Measurements from ENCODE around the gene PDE3A. TPM values are rescaled to one million over a fixed set of nuclear protein-coding genes. Genes with fewer than 3 reads are reported as not detected.

PDE3A gene
- total RNA-seq, 1 donor from 2014 or later, result 12.0 TPM

GRCh38 chr12:20576528-20576927, 208.2 kb downstream of the PDE3A start:
- Mint-ChIP-seq H3K4me3 (no peak overlapping the region), H3K27me3 (ENCODE audit: low read depth) (peaks cover 2% of the 10 kb centered on the region), H3K4me1 (peaks cover 2% of the 10 kb centered on the region), H3K36me3 (no peaks in the 10 kb centered on the region), H3K27ac (no peak overlapping the region), H3K9me3 (no peaks in the 10 kb centered on the region)
- no peak for TF ChIP-seq CTCF (IDR thresholded peaks at IDR 0.05; ENCODE audit: unreplicated experiment)
- DNase-seq (ENCODE audit: low spot score in 2 of 2, unreplicated experiment in 2 of 2), result no peak

- no peaks in the 10 kb centered on the region for H3K9me3 Mint-ChIP-seq
- H3K4me1 Mint-ChIP-seq, result peaks cover 2% of the 10 kb centered on the region
- H3K4me3 Mint-ChIP-seq, result no peak overlapping the region
- no peak for DNase-seq (ENCODE audit: low spot score in 2 of 2, unreplicated experiment in 2 of 2)
- H3K27me3 Mint-ChIP-seq (ENCODE audit: low read depth), result peaks cover 2% of the 10 kb centered on the region
- no peak overlapping the region for H3K27ac Mint-ChIP-seq
- TF ChIP-seq CTCF (IDR thresholded peaks at IDR 0.05; ENCODE audit: unreplicated experiment), result no peak
- H3K36me3 Mint-ChIP-seq, result no peaks in the 10 kb centered on the region
Observed at GRCh38 chr12:20577054-20577453, 208.7 kb downstream of the PDE3A start.

- H3K27ac Mint-ChIP-seq, result no peak overlapping the region
- no peak for DNase-seq (ENCODE audit: low spot score in 2 of 2, unreplicated experiment in 2 of 2)
- TF ChIP-seq CTCF (IDR thresholded peaks at IDR 0.05; ENCODE audit: unreplicated experiment), result no peak
- no peaks in the 10 kb centered on the region for H3K9me3 Mint-ChIP-seq
- H3K36me3 Mint-ChIP-seq, result no peaks in the 10 kb centered on the region
- peaks cover 2% of the 10 kb centered on the region for H3K27me3 Mint-ChIP-seq (ENCODE audit: low read depth)
- peaks cover 5% of the 10 kb centered on the region for H3K4me1 Mint-ChIP-seq
- H3K4me3 Mint-ChIP-seq, result no peak overlapping the region
Observed at GRCh38 chr12:20578142-20578541, 209.8 kb downstream of the PDE3A start.

- DNase-seq (ENCODE audit: low spot score in 2 of 2, unreplicated experiment in 2 of 2), result no peak
- no peak for TF ChIP-seq CTCF (IDR thresholded peaks at IDR 0.05; ENCODE audit: unreplicated experiment)
- no peaks in the 10 kb centered on the region for H3K9me3 Mint-ChIP-seq
- H3K27me3 Mint-ChIP-seq (ENCODE audit: low read depth), result no peaks in the 10 kb centered on the region
- no peak overlapping the region for H3K4me3 Mint-ChIP-seq
- H3K36me3 Mint-ChIP-seq, result no peaks in the 10 kb centered on the region
- H3K27ac Mint-ChIP-seq, result no peak overlapping the region
- peaks cover 33% of the 10 kb centered on the region for H3K4me1 Mint-ChIP-seq
Observed at GRCh38 chr12:20585055-20585625, 216.8 kb downstream of the PDE3A start.

GRCh38 chr12:20585913-20586312, 217.6 kb downstream of the PDE3A start:
- no peak for DNase-seq (ENCODE audit: low spot score in 2 of 2, unreplicated experiment in 2 of 2)
- Mint-ChIP-seq H3K36me3 (no peaks in the 10 kb centered on the region), H3K4me1 (peaks cover 41% of the 10 kb centered on the region), H3K27ac (no peak overlapping the region), H3K9me3 (no peaks in the 10 kb centered on the region), H3K4me3 (no peak overlapping the region), H3K27me3 (ENCODE audit: low read depth) (no peaks in the 10 kb centered on the region)
- no peak for TF ChIP-seq CTCF (IDR thresholded peaks at IDR 0.05; ENCODE audit: unreplicated experiment)

- no peak overlapping the region for H3K4me3 Mint-ChIP-seq
- H3K9me3 Mint-ChIP-seq, result no peaks in the 10 kb centered on the region
- no peak for DNase-seq (ENCODE audit: low spot score in 2 of 2, unreplicated experiment in 2 of 2)
- H3K4me1 Mint-ChIP-seq, result peaks cover 51% of the 10 kb centered on the region
- peak overlapping the region; percentile 36 for H3K27ac Mint-ChIP-seq
- H3K36me3 Mint-ChIP-seq, result no peaks in the 10 kb centered on the region
- no peaks in the 10 kb centered on the region for H3K27me3 Mint-ChIP-seq (ENCODE audit: low read depth)
- TF ChIP-seq CTCF (IDR thresholded peaks at IDR 0.05; ENCODE audit: unreplicated experiment), result no peak
Observed at GRCh38 chr12:20588042-20588441, 219.7 kb downstream of the PDE3A start.

Measured in mesothelial cell of epicardium (in vitro differentiated cells).